ENCODE results near the gene GZMM. TPM values are rescaled to one million over a fixed set of nuclear protein-coding genes. Genes with fewer than 3 reads are reported as not detected.

GZMM gene
- total RNA-seq, 1 experiment from 2014 or later: 0.66 TPM

- Histone ChIP-seq H3K4ac (ENCODE audit: low read depth, low read length) (no peak overlapping the region), H4K5ac (ENCODE audit: insufficient read length, low read depth, low read length) (no peak overlapping the region), H3K27me3 (ENCODE audit: insufficient read depth, low read length) (peaks cover 12% of the 10 kb centered on the region; the same call in 1 of the 2 replicates), H3K4me1 (ENCODE audit: insufficient read depth, low read length) (no peaks in the 10 kb centered on the region), H3K56ac (ENCODE audit: insufficient read length, low read depth, low read length) (no peak overlapping the region), H3K9me3 (ENCODE audit: control insufficient read depth, low read depth, low read length) (no peaks in the 10 kb centered on the region), H2AK5ac (ENCODE audit: insufficient read length, low read length) (no peak overlapping the region), H2BK120ac (ENCODE audit: low read depth, low read length, poor library complexity, severe bottlenecking) (no peak overlapping the region), H3K14ac (ENCODE audit: insufficient read depth, low read length) (no peak overlapping the region), H2AFZ (ENCODE audit: low read length) (no peak overlapping the region), H4K91ac (ENCODE audit: insufficient read length, low read depth, low read length) (no peak overlapping the region), H2BK5ac (ENCODE audit: insufficient read length, low read length) (no peak overlapping the region), H3K27ac (ENCODE audit: insufficient read length, low read depth, low read length) (no peak overlapping the region), H3K79me2 (ENCODE audit: insufficient read depth, low read length) (no peaks in the 10 kb centered on the region), H3K79me1 (ENCODE audit: insufficient read depth, low read depth, low read length, poor library complexity, severe bottlenecking) (no peaks in the 10 kb centered on the region), H3K18ac (ENCODE audit: insufficient read length, low read depth, low read length) (no peak overlapping the region), H3K9ac (ENCODE audit: extremely low read depth, insufficient read length, low read length) (no peak overlapping the region), H3K4me2 (ENCODE audit: insufficient read depth, insufficient read length, low read length) (no peak overlapping the region), H2BK20ac (ENCODE audit: low read depth, low read length, poor library complexity, severe bottlenecking) (no peak overlapping the region), H3K23ac (ENCODE audit: insufficient read length, low read depth, low read length) (no peak overlapping the region), H4K20me1 (ENCODE audit: control insufficient read depth, insufficient read depth, insufficient read length) (peaks cover 3% of the 10 kb centered on the region), H2BK12ac (ENCODE audit: insufficient read length, low read depth, low read length) (no peak overlapping the region), H3T11ph (ENCODE audit: low read length) (no peak overlapping the region), H3K23me2 (ENCODE audit: insufficient read length, low read depth, low read length, poor library complexity, severe bottlenecking) (no peaks in the 10 kb centered on the region), H2BK15ac (ENCODE audit: low read depth, low read length) (no peak overlapping the region), H4K8ac (replicated peaks; ENCODE audit: insufficient read length, low read depth, low read length) (no peak overlapping the region)
- Mint-ChIP-seq H3K27me3 (ENCODE audit: low read depth) (peaks cover 42% of the 10 kb centered on the region), H3K4me3 (peak overlapping the region in 1 of 2 experiments; percentile 20; a peak in 1 of 5 replicates), H3K27ac (no peak overlapping the region), H3K9me3 (no peaks in the 10 kb centered on the region), H3K4me1 (peaks cover 4 to 13% of the 10 kb centered on the region in 2 experiments), H3K36me3 (ENCODE audit: insufficient read depth in 1 of 3, low read depth in 3 of 3) (peaks cover 0 to 2% (median 0%) of the 10 kb centered on the region in 3 experiments; a peak in 1 of 7 replicates)
- no CpG with 5 or more reads among the region's 41 CpGs for WGBS (ENCODE audit: extremely low coverage, insufficient read length, low lambda C conversion rate)
- peak; percentile 92 for DNase-seq
- TF ChIP-seq, protein P1, sequence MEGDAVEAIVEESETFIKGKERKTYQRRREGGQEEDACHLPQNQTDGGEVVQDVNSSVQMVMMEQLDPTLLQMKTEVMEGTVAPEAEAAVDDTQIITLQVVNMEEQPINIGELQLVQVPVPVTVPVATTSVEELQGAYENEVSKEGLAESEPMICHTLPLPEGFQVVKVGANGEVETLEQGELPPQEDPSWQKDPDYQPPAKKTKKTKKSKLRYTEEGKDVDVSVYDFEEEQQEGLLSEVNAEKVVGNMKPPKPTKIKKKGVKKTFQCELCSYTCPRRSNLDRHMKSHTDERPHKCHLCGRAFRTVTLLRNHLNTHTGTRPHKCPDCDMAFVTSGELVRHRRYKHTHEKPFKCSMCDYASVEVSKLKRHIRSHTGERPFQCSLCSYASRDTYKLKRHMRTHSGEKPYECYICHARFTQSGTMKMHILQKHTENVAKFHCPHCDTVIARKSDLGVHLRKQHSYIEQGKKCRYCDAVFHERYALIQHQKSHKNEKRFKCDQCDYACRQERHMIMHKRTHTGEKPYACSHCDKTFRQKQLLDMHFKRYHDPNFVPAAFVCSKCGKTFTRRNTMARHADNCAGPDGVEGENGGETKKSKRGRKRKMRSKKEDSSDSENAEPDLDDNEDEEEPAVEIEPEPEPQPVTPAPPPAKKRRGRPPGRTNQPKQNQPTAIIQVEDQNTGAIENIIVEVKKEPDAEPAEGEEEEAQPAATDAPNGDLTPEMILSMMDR (conservative IDR thresholded peaks at IDR 0.05): peak; percentile 72
Observed at GRCh38 chr19:588093-588740, 44.4 kb downstream of the GZMM start.
